PC-9 (cell line): Measurements from ENCODE around the gene CNTN1. TPM values are rescaled to one million over a fixed set of nuclear protein-coding genes. Genes with fewer than 3 reads are reported as not detected.

Source experiments
- BruUV-seq: library from RNA; stranded (reverse); fragments of 400-500 nt; replicated peaks from 2 replicates; lab custom pipeline; 2021; lab: Mats Ljungman, UMichigan
- CTCF ChIA-PET: fragments of 300-600 bp; sonication (Branson Sonifier 250); formaldehyde crosslinking; loops from one replicate; lab custom pipeline; 2022; ENCODE audit warnings: antibody characterized with exemption; lab: Charles Lee
- POLR2A ChIA-PET: fragments of 300-600 bp; sonication (Branson Sonifier 250); formaldehyde crosslinking; loops from one replicate; lab custom pipeline; 2022; ENCODE audit warnings: antibody characterized with exemption; ENCODE audit not compliant: unreplicated experiment; lab: Charles Lee
- DNase-seq, 2 experiments: peaks; one replicate each; pipeline versions ENCODE4 v3.0.0 to v3.0.0-alpha.2; 2015 to 2022; ENCODE audit warnings: mixed read lengths in 1 of 2
- H2AFZ ChIP-seq: fragments of 200-600 bp; sonication (generic); 2 replicates; pipeline ENCODE4 v1.8.1; 2017; ENCODE audit warnings: antibody characterized with exemption
- H3F3A ChIP-seq: fragments of 200-600 bp; sonication (generic); 2 replicates; pipeline ENCODE4 v1.8.1; 2017; ENCODE audit warnings: antibody characterized with exemption, mild to moderate bottlenecking, low read depth; ENCODE audit not compliant: insufficient read depth
- H3K27ac ChIP-seq: fragments of 200-600 bp; sonication (generic); 2 replicates; pipeline ENCODE4 v1.6.1; 2016; ENCODE audit warnings: mixed run types
- H3K27me3 ChIP-seq: fragments of 200-600 bp; sonication (generic); 2 replicates; pipeline ENCODE4 v1.6.1; 2016; ENCODE audit warnings: low read depth, mixed run types; ENCODE audit not compliant: insufficient read depth
- H3K36me3 ChIP-seq: fragments of 200-600 bp; sonication (generic); 2 replicates; pipeline ENCODE4 v1.6.1; 2016; ENCODE audit warnings: low read depth, mixed run types
- H3K4me1 ChIP-seq: fragments of 200-600 bp; sonication (generic); replicated peaks from 2 replicates; pipeline ENCODE4 v1.6.1; 2016; ENCODE audit warnings: mixed run types; ENCODE audit not compliant: insufficient read depth
- H3K4me2 ChIP-seq: fragments of 200-600 bp; sonication (generic); 2 replicates; pipeline ENCODE4 v1.6.1; 2017; ENCODE audit warnings: mixed run types
- H3K4me3 ChIP-seq: fragments of 200-600 bp; sonication (generic); 2 replicates; pipeline ENCODE4 v1.6.1; 2016; ENCODE audit warnings: mixed run types
- H3K79me2 ChIP-seq: fragments of 200-600 bp; sonication (generic); 2 replicates; pipeline ENCODE4 v1.6.1; 2017; ENCODE audit warnings: low read depth, mixed run types
- H3K9me2 ChIP-seq: fragments of 200-600 bp; sonication (generic); 2 replicates; pipeline ENCODE4 v1.8.1; 2017; ENCODE audit warnings: mild to moderate bottlenecking; ENCODE audit not compliant: insufficient read depth
- H3K9me3 ChIP-seq: fragments of 200-600 bp; sonication (generic); 2 replicates; pipeline ENCODE4 v1.8.1; 2016; ENCODE audit warnings: low read depth; ENCODE audit not compliant: insufficient read depth
- H4K20me1 ChIP-seq: fragments of 200-600 bp; sonication (generic); 2 replicates; pipeline ENCODE4 v1.8.1; 2017; ENCODE audit not compliant: insufficient read depth
- EZH2 ChIP-seq: fragments of 200-600 bp; sonication (generic); IDR thresholded peaks from 2 replicates; pipeline ENCODE4 v1.8.0; 2017; ENCODE audit warnings: antibody characterized with exemption, low read depth
- intact Hi-C: fragments of 100-400 bp; cut with micrococcal nuclease; formaldehyde crosslinking; loops from one replicate; pipeline ENCODE4 v1.10.0; 2022; ENCODE audit not compliant: unreplicated experiment
- total RNA-seq: library from RNA; stranded (reverse); gene quantifications from 2 replicates; pipeline ENCODE4 v1.2.3, GENCODE V29; 2021
- TF ChIP-seq, protein P1 (sequence below): fragments of 200-600 bp; sonication (generic); conservative IDR thresholded peaks from 2 replicates; pipeline ENCODE4 v1.6.1; 2017; ENCODE audit warnings: mixed run types, antibody characterized with exemption, mild to moderate bottlenecking, moderate library complexity

CNTN1 gene
- total RNA-seq, 1 experiment from 2014 or later: 0.37 TPM

DNA sequence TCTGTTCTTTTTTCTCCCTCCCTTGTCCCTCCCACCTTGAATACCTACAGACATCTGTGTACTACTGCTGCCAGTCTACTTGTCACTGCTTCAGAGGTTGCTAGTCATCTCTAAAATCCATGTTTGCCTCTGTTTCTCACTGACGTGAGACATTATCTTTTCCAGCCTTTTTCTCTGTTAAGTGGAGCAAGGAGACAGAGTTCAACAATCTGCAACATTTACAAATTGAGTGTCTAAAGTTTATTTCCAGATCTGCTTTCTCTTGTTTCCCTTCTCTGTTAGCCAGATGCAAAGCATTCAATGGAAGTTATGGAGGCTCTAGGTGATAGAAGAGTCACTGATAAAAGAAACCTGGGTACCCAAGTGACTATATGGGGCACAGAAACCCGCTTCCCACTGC is 47.5 kb upstream of the CNTN1 start:
- H3K9me3 ChIP-seq: no peaks in the 10 kb centered on the region; the same call in 1 of the 2 replicates
- H4K20me1 ChIP-seq: no peaks in the 10 kb centered on the region
- no peaks in the 10 kb centered on the region for H3K27me3 ChIP-seq
- H3K36me3 ChIP-seq: no peaks in the 10 kb centered on the region
- intact Hi-C loops: no loop called here
- H3K4me1 ChIP-seq: 0 out of 2 replicates have a peak, but pooled peaks cover 7% of the 10 kb centered on the region
- TF ChIP-seq, protein P1, sequence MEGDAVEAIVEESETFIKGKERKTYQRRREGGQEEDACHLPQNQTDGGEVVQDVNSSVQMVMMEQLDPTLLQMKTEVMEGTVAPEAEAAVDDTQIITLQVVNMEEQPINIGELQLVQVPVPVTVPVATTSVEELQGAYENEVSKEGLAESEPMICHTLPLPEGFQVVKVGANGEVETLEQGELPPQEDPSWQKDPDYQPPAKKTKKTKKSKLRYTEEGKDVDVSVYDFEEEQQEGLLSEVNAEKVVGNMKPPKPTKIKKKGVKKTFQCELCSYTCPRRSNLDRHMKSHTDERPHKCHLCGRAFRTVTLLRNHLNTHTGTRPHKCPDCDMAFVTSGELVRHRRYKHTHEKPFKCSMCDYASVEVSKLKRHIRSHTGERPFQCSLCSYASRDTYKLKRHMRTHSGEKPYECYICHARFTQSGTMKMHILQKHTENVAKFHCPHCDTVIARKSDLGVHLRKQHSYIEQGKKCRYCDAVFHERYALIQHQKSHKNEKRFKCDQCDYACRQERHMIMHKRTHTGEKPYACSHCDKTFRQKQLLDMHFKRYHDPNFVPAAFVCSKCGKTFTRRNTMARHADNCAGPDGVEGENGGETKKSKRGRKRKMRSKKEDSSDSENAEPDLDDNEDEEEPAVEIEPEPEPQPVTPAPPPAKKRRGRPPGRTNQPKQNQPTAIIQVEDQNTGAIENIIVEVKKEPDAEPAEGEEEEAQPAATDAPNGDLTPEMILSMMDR: no peak
- TF ChIP-seq EZH2: no peak
- H3K27ac ChIP-seq: no peak overlapping the region
- DNase-seq: no peak
- no peak overlapping the region for H3K4me3 ChIP-seq
- no peaks in the 10 kb centered on the region for H3F3A ChIP-seq
- H3K9me2 ChIP-seq: 0 out of 2 replicates have a peak, but pooled peaks cover 4% of the 10 kb centered on the region
- 0 out of 2 replicates have a peak overlapping the region, but pooled peaks have one; percentile 26 for H2AFZ ChIP-seq
- CTCF ChIA-PET: no interaction called here
- H3K79me2 ChIP-seq: no peaks in the 10 kb centered on the region
- BruUV-seq: no TSS peak
- POLR2A ChIA-PET: no interaction called here
- no peak overlapping the region for H3K4me2 ChIP-seq

- intact Hi-C loops: no loop called here
- Histone ChIP-seq H2AFZ (no peak overlapping the region), H3F3A (no peaks in the 10 kb centered on the region), H4K20me1 (no peaks in the 10 kb centered on the region), H3K4me2 (no peak overlapping the region), H3K4me3 (no peak overlapping the region), H3K79me2 (no peaks in the 10 kb centered on the region), H3K27ac (no peak overlapping the region), H3K9me3 (no peaks in the 10 kb centered on the region; the same call in 1 of the 2 replicates), H3K9me2 (0 out of 2 replicates have a peak, but pooled peaks cover 4% of the 10 kb centered on the region), H3K4me1 (0 out of 2 replicates have a peak, but pooled peaks cover 7% of the 10 kb centered on the region), H3K36me3 (no peaks in the 10 kb centered on the region), H3K27me3 (no peaks in the 10 kb centered on the region)
- DNase-seq: no peak
- no TSS peak for BruUV-seq
- POLR2A ChIA-PET: no interaction called here
- CTCF ChIA-PET: no interaction called here
- TF ChIP-seq EZH2: no peak
Measured at GRCh38 chr12:40645361-40645760, 46.9 kb upstream of the CNTN1 start.

DNA sequence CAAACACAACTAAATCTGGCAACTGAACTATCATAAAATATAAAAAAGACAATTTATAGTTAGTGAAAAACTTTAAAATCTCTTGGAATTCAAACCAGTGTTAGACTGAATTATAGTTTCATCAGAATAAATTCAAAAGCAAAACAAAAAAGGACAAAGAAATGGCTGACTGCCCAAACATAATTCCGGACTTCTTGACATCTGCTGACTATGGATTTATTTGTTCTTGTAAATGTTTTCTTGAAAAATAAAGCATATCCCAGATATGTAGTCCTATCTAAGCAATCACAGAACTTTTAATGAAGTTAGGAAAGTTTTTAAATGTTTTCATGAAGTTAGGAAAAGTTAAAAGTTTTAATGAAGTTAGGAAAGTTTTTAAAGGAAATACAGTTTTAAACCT is 45.8 kb upstream of the CNTN1 start:
- Histone ChIP-seq H3K27ac (no peak overlapping the region), H3K9me3 (no peaks in the 10 kb centered on the region; the same call in 1 of the 2 replicates), H3K4me2 (no peak overlapping the region), H3F3A (no peaks in the 10 kb centered on the region), H3K9me2 (0 out of 2 replicates have a peak, but pooled peaks cover 4% of the 10 kb centered on the region), H3K4me3 (no peak overlapping the region), H3K4me1 (0 out of 2 replicates have a peak, but pooled peaks cover 7% of the 10 kb centered on the region), H3K36me3 (no peaks in the 10 kb centered on the region), H4K20me1 (no peaks in the 10 kb centered on the region), H3K27me3 (no peaks in the 10 kb centered on the region), H2AFZ (no peak overlapping the region), H3K79me2 (no peaks in the 10 kb centered on the region)
- ChIA-PET CTCF (no interaction called here), POLR2A (no interaction called here)
- no peak for DNase-seq
- no peak for TF ChIP-seq EZH2
- TF ChIP-seq, protein P1: no peak
- intact Hi-C loops: no loop called here
- BruUV-seq: no TSS peak

DNA sequence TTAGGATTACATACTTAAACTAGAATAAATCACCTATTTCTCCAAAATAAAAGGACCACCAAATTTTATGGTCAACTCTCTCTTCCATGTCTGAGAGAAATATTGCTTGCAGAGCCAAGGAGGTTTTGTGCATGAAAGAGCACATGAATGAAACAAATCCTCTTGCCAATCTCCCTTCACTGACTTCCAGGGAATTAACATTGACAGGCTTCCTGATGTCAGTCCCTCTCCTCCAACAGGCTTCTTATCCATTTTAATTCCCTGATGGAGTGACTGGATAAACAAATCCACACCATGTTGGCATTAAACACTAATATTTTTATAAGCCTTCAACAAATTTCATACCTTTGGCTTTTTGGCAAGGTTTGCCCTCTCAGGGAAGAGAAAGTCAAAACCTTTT is 45.3 kb upstream of the CNTN1 start:
- Histone ChIP-seq H2AFZ (no peak overlapping the region), H3K9me3 (no peaks in the 10 kb centered on the region; the same call in 1 of the 2 replicates), H3K36me3 (no peaks in the 10 kb centered on the region), H3K9me2 (0 out of 2 replicates have a peak, but pooled peaks cover 4% of the 10 kb centered on the region), H3K27ac (no peak overlapping the region), H4K20me1 (no peaks in the 10 kb centered on the region), H3K4me3 (no peak overlapping the region), H3K4me1 (0 out of 2 replicates have a peak, but pooled peaks cover 7% of the 10 kb centered on the region), H3F3A (no peaks in the 10 kb centered on the region), H3K79me2 (no peaks in the 10 kb centered on the region), H3K27me3 (no peaks in the 10 kb centered on the region), H3K4me2 (no peak overlapping the region)
- TF ChIP-seq, protein P1: no peak
- TF ChIP-seq EZH2: no peak
- POLR2A ChIA-PET: no interaction called here
- CTCF ChIA-PET: no interaction called here
- no peak for DNase-seq
- BruUV-seq: no TSS peak
- intact Hi-C loops: no loop called here
